H9 (cell line): Measurements from ENCODE around the gene ZNF652. TPM values are rescaled to one million over a fixed set of nuclear protein-coding genes. Genes with fewer than 3 reads are reported as not detected.

Source experiments
- DNase-seq: peaks from one replicate; pipeline ENCODE4 v3.0.0-alpha.2; 2017
- H2AFZ ChIP-seq: one replicate; pipeline ENCODE4 v1.6.1; 2013; ENCODE audit warnings: mild to moderate bottlenecking, low read length, control low read depth, moderate library complexity
- H2AK5ac ChIP-seq: 2 replicates; pipeline ENCODE4 v1.6.1; 2013; ENCODE audit warnings: low read length, control low read depth, mixed read lengths; ENCODE audit not compliant: insufficient read length
- H2BK120ac ChIP-seq: one replicate; pipeline ENCODE4 v1.6.1; 2013; ENCODE audit warnings: low read depth, mild to moderate bottlenecking, low read length, control low read depth, inconsistent platforms; ENCODE audit not compliant: poor library complexity, severe bottlenecking
- H2BK12ac ChIP-seq: 2 replicates; pipeline ENCODE4 v1.6.1; 2013; ENCODE audit warnings: low read length, control low read depth, mixed read lengths, low read depth; ENCODE audit not compliant: insufficient read length
- H2BK15ac ChIP-seq: 2 replicates; pipeline ENCODE4 v1.6.1; 2013; ENCODE audit warnings: low read depth, low read length, control low read depth
- H2BK20ac ChIP-seq: one replicate; pipeline ENCODE4 v1.6.1; 2013; ENCODE audit warnings: low read depth, mild to moderate bottlenecking, low read length, control low read depth, inconsistent platforms; ENCODE audit not compliant: poor library complexity, severe bottlenecking
- H2BK5ac ChIP-seq: 2 replicates; pipeline ENCODE4 v1.6.1; 2013; ENCODE audit warnings: low read length, control low read depth, mixed read lengths; ENCODE audit not compliant: insufficient read length
- H3K14ac ChIP-seq: 2 replicates; pipeline ENCODE4 v1.6.1; 2013; ENCODE audit warnings: low read length, control low read depth; ENCODE audit not compliant: insufficient read depth
- H3K18ac ChIP-seq: 2 replicates; pipeline ENCODE4 v1.6.1; 2013; ENCODE audit warnings: low read depth, mild to moderate bottlenecking, mixed read lengths, low read length, control low read depth; ENCODE audit not compliant: insufficient read length
- H3K23ac ChIP-seq: 2 replicates; pipeline ENCODE4 v1.6.1; 2013; ENCODE audit warnings: low read length, control low read depth, mixed read lengths, low read depth; ENCODE audit not compliant: insufficient read length
- H3K23me2 ChIP-seq: 2 replicates; pipeline ENCODE4 v1.6.1; 2013; ENCODE audit warnings: low read depth, mild to moderate bottlenecking, mixed read lengths, low read length, control low read depth; ENCODE audit not compliant: insufficient read length, poor library complexity, severe bottlenecking
- H3K27ac ChIP-seq: 2 replicates; pipeline ENCODE4 v1.5.1; 2013; ENCODE audit warnings: low read length, control low read depth, mixed read lengths, low read depth; ENCODE audit not compliant: insufficient read length
- H3K27me3 ChIP-seq: 2 replicates; pipeline ENCODE4 v1.6.1; 2013; ENCODE audit warnings: low read length, control low read depth, inconsistent platforms; ENCODE audit not compliant: insufficient read depth
- H3K4ac ChIP-seq: 2 replicates; pipeline ENCODE4 v1.6.1; 2013; ENCODE audit warnings: low read depth, mild to moderate bottlenecking, control low read depth, inconsistent platforms, low read length, moderate library complexity
- H3K4me1 ChIP-seq: 2 replicates; pipeline ENCODE4 v1.6.1; 2013; ENCODE audit warnings: low read length, control low read depth, inconsistent platforms; ENCODE audit not compliant: insufficient read depth
- H3K4me2 ChIP-seq: 2 replicates; pipeline ENCODE4 v1.6.1; 2013; ENCODE audit warnings: low read length, control low read depth, mixed read lengths; ENCODE audit not compliant: insufficient read length, insufficient read depth
- H3K56ac ChIP-seq: 2 replicates; pipeline ENCODE4 v1.6.1; 2013; ENCODE audit warnings: low read depth, mild to moderate bottlenecking, mixed read lengths, low read length, control low read depth; ENCODE audit not compliant: insufficient read length
- H3K79me1 ChIP-seq: 2 replicates; pipeline ENCODE4 v1.6.1; 2013; ENCODE audit warnings: low read depth, mild to moderate bottlenecking, moderate library complexity, low read length, control low read depth, inconsistent platforms; ENCODE audit not compliant: insufficient read depth, poor library complexity, severe bottlenecking
- H3K79me2 ChIP-seq: 2 replicates; pipeline ENCODE4 v1.6.1; 2013; ENCODE audit warnings: low read length, control low read depth, inconsistent platforms; ENCODE audit not compliant: insufficient read depth
- H3K9ac ChIP-seq: 2 replicates; pipeline ENCODE4 v1.6.1; 2013; ENCODE audit warnings: low read length, control low read depth, mixed read lengths; ENCODE audit not compliant: insufficient read length; ENCODE audit errors: extremely low read depth
- H3K9me3 ChIP-seq: one replicate; pipeline ENCODE4 v1.6.1; 2013; ENCODE audit warnings: low read depth, low read length, inconsistent platforms; ENCODE audit not compliant: control insufficient read depth
- H3T11ph ChIP-seq: one replicate; pipeline ENCODE4 v1.6.1; 2013; ENCODE audit warnings: mild to moderate bottlenecking, low read length, control low read depth, inconsistent platforms
- H4K20me1 ChIP-seq: one replicate; pipeline ENCODE4 v1.6.1; 2013; ENCODE audit not compliant: control insufficient read depth, insufficient read length, insufficient read depth
- H4K5ac ChIP-seq: 2 replicates; pipeline ENCODE4 v1.6.1; 2013; ENCODE audit warnings: low read depth, mild to moderate bottlenecking, mixed read lengths, low read length, control low read depth; ENCODE audit not compliant: insufficient read length
- H4K8ac ChIP-seq: replicated peaks from 2 replicates; pipeline ENCODE4 v1.6.1; 2013; ENCODE audit warnings: low read length, control low read depth, mixed read lengths, low read depth; ENCODE audit not compliant: insufficient read length
- H4K91ac ChIP-seq: 2 replicates; pipeline ENCODE4 v1.6.1; 2013; ENCODE audit warnings: low read depth, mild to moderate bottlenecking, moderate library complexity, mixed read lengths, low read length, control low read depth; ENCODE audit not compliant: insufficient read length
- H3K27ac Mint-ChIP-seq, 3 experiments: 2 replicates in 2 of 3; 3 replicates in 1 of 3; pipeline ENCODE4 v1.8.0; 2020 to 2021; ENCODE audit warnings: mixed read lengths in 3 of 3, mild to moderate bottlenecking in 1 of 3, moderate library complexity in 1 of 3
- H3K27me3 Mint-ChIP-seq: 2 replicates; pipeline ENCODE4 v1.8.0; 2021; ENCODE audit warnings: low read depth, mild to moderate bottlenecking, moderate library complexity, mixed read lengths
- H3K36me3 Mint-ChIP-seq, 3 experiments: 2 replicates in 2 of 3; 3 replicates in 1 of 3; pipeline ENCODE4 v1.8.0; 2020 to 2021; ENCODE audit warnings: low read depth in 3 of 3, mixed read lengths in 3 of 3; ENCODE audit not compliant: insufficient read depth in 1 of 3
- H3K4me1 Mint-ChIP-seq, 2 experiments: 2 replicates each; pipeline ENCODE4 v1.8.0; 2020; ENCODE audit warnings: mixed read lengths in 2 of 2
- H3K4me3 Mint-ChIP-seq, 2 experiments: 2 replicates in 1 of 2; 3 replicates in 1 of 2; pipeline ENCODE4 v1.8.0; 2020 to 2021; ENCODE audit warnings: mild to moderate bottlenecking in 2 of 2, mixed read lengths in 2 of 2, moderate library complexity in 1 of 2
- H3K9me3 Mint-ChIP-seq, 2 experiments: 2 replicates in 1 of 2; 3 replicates in 1 of 2; pipeline ENCODE4 v1.8.0; 2020; ENCODE audit warnings: mild to moderate bottlenecking in 2 of 2, mixed read lengths in 2 of 2, moderate library complexity in 1 of 2
- CTCF ChIP-seq: fragments of 200-600 bp; sonication (generic); conservative IDR thresholded peaks from 3 replicates; pipeline ENCODE4 v1.8.0; 2021; ENCODE audit warnings: antibody characterized with exemption, mild to moderate bottlenecking
- WGBS: extraction: QIAGEN DNeasy Blood & Tissue Kit; methylation state at CpG from one replicate; pipeline ENCODE4 v1.1.7; 2013; ENCODE audit warnings: missing lambda C conversion rate, low lambda C conversion rate, mixed read lengths; ENCODE audit not compliant: insufficient read length; ENCODE audit errors: extremely low coverage; 5-methylcytosine and 5-hydroxymethylcytosine counted together
- total RNA-seq: library from RNA; stranded (reverse); gene quantifications from 2 replicates; pipeline ENCODE4 v1.2.1, GENCODE V29; 2021

Gene ZNF652
- total RNA-seq, 1 experiment from 2014 or later: 33.6 TPM

- no peak overlapping the region for H3K27ac ChIP-seq
- no peak overlapping the region for H2BK20ac ChIP-seq
- no CpG with 5 or more reads among the region's 10 CpGs for WGBS
- H3T11ph ChIP-seq: no peak overlapping the region
- no peaks in the 10 kb centered on the region for H3K4me1 ChIP-seq
- DNase-seq: no peak
- H2BK5ac ChIP-seq: no peak overlapping the region
- Mint-ChIP-seq H3K36me3 (no peaks in the 10 kb centered on the region), H3K4me1 (no peaks in the 10 kb centered on the region), H3K27me3 (peaks cover 3% of the 10 kb centered on the region), H3K27ac (peak overlapping the region in 1 of 3 experiments; percentile 40; a peak in 1 of 7 replicates), H3K4me3 (no peak overlapping the region), H3K9me3 (no peaks in the 10 kb centered on the region)
- H3K79me1 ChIP-seq: no peaks in the 10 kb centered on the region
- no peaks in the 10 kb centered on the region for H3K9me3 ChIP-seq
- H3K27me3 ChIP-seq: no peaks in the 10 kb centered on the region
- no peak overlapping the region for H2AFZ ChIP-seq
- H2BK120ac ChIP-seq: no peak overlapping the region
- no peak overlapping the region for H3K56ac ChIP-seq
- H3K4ac ChIP-seq: no peak overlapping the region
- no peak overlapping the region for H3K9ac ChIP-seq
- no peak overlapping the region for H3K4me2 ChIP-seq
- no peaks in the 10 kb centered on the region for H4K20me1 ChIP-seq
- no peak overlapping the region for H2AK5ac ChIP-seq
- no peak overlapping the region for H3K18ac ChIP-seq
- H3K23ac ChIP-seq: no peak overlapping the region
- H4K8ac ChIP-seq: no peak overlapping the region
- no peak overlapping the region for H2BK12ac ChIP-seq
- no peak overlapping the region for H4K91ac ChIP-seq
- H3K23me2 ChIP-seq: no peaks in the 10 kb centered on the region
- no peak overlapping the region; the same call in 1 of the 2 replicates for H3K14ac ChIP-seq
- no peak overlapping the region for H4K5ac ChIP-seq
- H2BK15ac ChIP-seq: no peak overlapping the region
- H3K79me2 ChIP-seq: no peaks in the 10 kb centered on the region
- no peak for TF ChIP-seq CTCF
These were observed 21.0 kb upstream of the ZNF652 start for GRCh38 chr17:49383060-49383459.
